H9 (cell line): ENCODE results near the gene RABGAP1. TPM values are rescaled to one million over a fixed set of nuclear protein-coding genes. Genes with fewer than 3 reads are reported as not detected.

Source experiments
- DNase-seq: peaks from one replicate; pipeline ENCODE4 v3.0.0-alpha.2; 2017
- H2AFZ ChIP-seq: one replicate; pipeline ENCODE4 v1.6.1; 2013; ENCODE audit warnings: mild to moderate bottlenecking, low read length, control low read depth, moderate library complexity
- H2AK5ac ChIP-seq: 2 replicates; pipeline ENCODE4 v1.6.1; 2013; ENCODE audit warnings: low read length, control low read depth, mixed read lengths; ENCODE audit not compliant: insufficient read length
- H2BK120ac ChIP-seq: one replicate; pipeline ENCODE4 v1.6.1; 2013; ENCODE audit warnings: low read depth, mild to moderate bottlenecking, low read length, control low read depth, inconsistent platforms; ENCODE audit not compliant: poor library complexity, severe bottlenecking
- H2BK12ac ChIP-seq: 2 replicates; pipeline ENCODE4 v1.6.1; 2013; ENCODE audit warnings: low read length, control low read depth, mixed read lengths, low read depth; ENCODE audit not compliant: insufficient read length
- H2BK15ac ChIP-seq: 2 replicates; pipeline ENCODE4 v1.6.1; 2013; ENCODE audit warnings: low read depth, low read length, control low read depth
- H2BK20ac ChIP-seq: one replicate; pipeline ENCODE4 v1.6.1; 2013; ENCODE audit warnings: low read depth, mild to moderate bottlenecking, low read length, control low read depth, inconsistent platforms; ENCODE audit not compliant: poor library complexity, severe bottlenecking
- H2BK5ac ChIP-seq: 2 replicates; pipeline ENCODE4 v1.6.1; 2013; ENCODE audit warnings: low read length, control low read depth, mixed read lengths; ENCODE audit not compliant: insufficient read length
- H3K14ac ChIP-seq: 2 replicates; pipeline ENCODE4 v1.6.1; 2013; ENCODE audit warnings: low read length, control low read depth; ENCODE audit not compliant: insufficient read depth
- H3K18ac ChIP-seq: 2 replicates; pipeline ENCODE4 v1.6.1; 2013; ENCODE audit warnings: low read depth, mild to moderate bottlenecking, mixed read lengths, low read length, control low read depth; ENCODE audit not compliant: insufficient read length
- H3K23ac ChIP-seq: 2 replicates; pipeline ENCODE4 v1.6.1; 2013; ENCODE audit warnings: low read length, control low read depth, mixed read lengths, low read depth; ENCODE audit not compliant: insufficient read length
- H3K23me2 ChIP-seq: 2 replicates; pipeline ENCODE4 v1.6.1; 2013; ENCODE audit warnings: low read depth, mild to moderate bottlenecking, mixed read lengths, low read length, control low read depth; ENCODE audit not compliant: insufficient read length, poor library complexity, severe bottlenecking
- H3K27ac ChIP-seq: 2 replicates; pipeline ENCODE4 v1.5.1; 2013; ENCODE audit warnings: low read length, control low read depth, mixed read lengths, low read depth; ENCODE audit not compliant: insufficient read length
- H3K27me3 ChIP-seq: 2 replicates; pipeline ENCODE4 v1.6.1; 2013; ENCODE audit warnings: low read length, control low read depth, inconsistent platforms; ENCODE audit not compliant: insufficient read depth
- H3K4ac ChIP-seq: 2 replicates; pipeline ENCODE4 v1.6.1; 2013; ENCODE audit warnings: low read depth, mild to moderate bottlenecking, control low read depth, inconsistent platforms, low read length, moderate library complexity
- H3K4me1 ChIP-seq: 2 replicates; pipeline ENCODE4 v1.6.1; 2013; ENCODE audit warnings: low read length, control low read depth, inconsistent platforms; ENCODE audit not compliant: insufficient read depth
- H3K4me2 ChIP-seq: 2 replicates; pipeline ENCODE4 v1.6.1; 2013; ENCODE audit warnings: low read length, control low read depth, mixed read lengths; ENCODE audit not compliant: insufficient read length, insufficient read depth
- H3K56ac ChIP-seq: 2 replicates; pipeline ENCODE4 v1.6.1; 2013; ENCODE audit warnings: low read depth, mild to moderate bottlenecking, mixed read lengths, low read length, control low read depth; ENCODE audit not compliant: insufficient read length
- H3K79me1 ChIP-seq: 2 replicates; pipeline ENCODE4 v1.6.1; 2013; ENCODE audit warnings: low read depth, mild to moderate bottlenecking, moderate library complexity, low read length, control low read depth, inconsistent platforms; ENCODE audit not compliant: insufficient read depth, poor library complexity, severe bottlenecking
- H3K79me2 ChIP-seq: 2 replicates; pipeline ENCODE4 v1.6.1; 2013; ENCODE audit warnings: low read length, control low read depth, inconsistent platforms; ENCODE audit not compliant: insufficient read depth
- H3K9ac ChIP-seq: 2 replicates; pipeline ENCODE4 v1.6.1; 2013; ENCODE audit warnings: low read length, control low read depth, mixed read lengths; ENCODE audit not compliant: insufficient read length; ENCODE audit errors: extremely low read depth
- H3K9me3 ChIP-seq: one replicate; pipeline ENCODE4 v1.6.1; 2013; ENCODE audit warnings: low read depth, low read length, inconsistent platforms; ENCODE audit not compliant: control insufficient read depth
- H3T11ph ChIP-seq: one replicate; pipeline ENCODE4 v1.6.1; 2013; ENCODE audit warnings: mild to moderate bottlenecking, low read length, control low read depth, inconsistent platforms
- H4K20me1 ChIP-seq: one replicate; pipeline ENCODE4 v1.6.1; 2013; ENCODE audit not compliant: control insufficient read depth, insufficient read length, insufficient read depth
- H4K5ac ChIP-seq: 2 replicates; pipeline ENCODE4 v1.6.1; 2013; ENCODE audit warnings: low read depth, mild to moderate bottlenecking, mixed read lengths, low read length, control low read depth; ENCODE audit not compliant: insufficient read length
- H4K8ac ChIP-seq: replicated peaks from 2 replicates; pipeline ENCODE4 v1.6.1; 2013; ENCODE audit warnings: low read length, control low read depth, mixed read lengths, low read depth; ENCODE audit not compliant: insufficient read length
- H4K91ac ChIP-seq: 2 replicates; pipeline ENCODE4 v1.6.1; 2013; ENCODE audit warnings: low read depth, mild to moderate bottlenecking, moderate library complexity, mixed read lengths, low read length, control low read depth; ENCODE audit not compliant: insufficient read length
- H3K27ac Mint-ChIP-seq, 3 experiments: 2 replicates in 2 of 3; 3 replicates in 1 of 3; pipeline ENCODE4 v1.8.0; 2020 to 2021; ENCODE audit warnings: mixed read lengths in 3 of 3, mild to moderate bottlenecking in 1 of 3, moderate library complexity in 1 of 3
- H3K27me3 Mint-ChIP-seq: 2 replicates; pipeline ENCODE4 v1.8.0; 2021; ENCODE audit warnings: low read depth, mild to moderate bottlenecking, moderate library complexity, mixed read lengths
- H3K36me3 Mint-ChIP-seq, 3 experiments: 2 replicates in 2 of 3; 3 replicates in 1 of 3; pipeline ENCODE4 v1.8.0; 2020 to 2021; ENCODE audit warnings: low read depth in 3 of 3, mixed read lengths in 3 of 3; ENCODE audit not compliant: insufficient read depth in 1 of 3
- H3K4me1 Mint-ChIP-seq, 2 experiments: 2 replicates each; pipeline ENCODE4 v1.8.0; 2020; ENCODE audit warnings: mixed read lengths in 2 of 2
- H3K4me3 Mint-ChIP-seq, 2 experiments: 2 replicates in 1 of 2; 3 replicates in 1 of 2; pipeline ENCODE4 v1.8.0; 2020 to 2021; ENCODE audit warnings: mild to moderate bottlenecking in 2 of 2, mixed read lengths in 2 of 2, moderate library complexity in 1 of 2
- H3K9me3 Mint-ChIP-seq, 2 experiments: 2 replicates in 1 of 2; 3 replicates in 1 of 2; pipeline ENCODE4 v1.8.0; 2020; ENCODE audit warnings: mild to moderate bottlenecking in 2 of 2, mixed read lengths in 2 of 2, moderate library complexity in 1 of 2
- WGBS: extraction: QIAGEN DNeasy Blood & Tissue Kit; methylation state at CpG from one replicate; pipeline ENCODE4 v1.1.7; 2013; ENCODE audit warnings: missing lambda C conversion rate, low lambda C conversion rate, mixed read lengths; ENCODE audit not compliant: insufficient read length; ENCODE audit errors: extremely low coverage; 5-methylcytosine and 5-hydroxymethylcytosine counted together
- total RNA-seq: library from RNA; stranded (reverse); gene quantifications from 2 replicates; pipeline ENCODE4 v1.2.1, GENCODE V29; 2021
- TF ChIP-seq, protein P1 (sequence below): fragments of 200-600 bp; sonication (generic); conservative IDR thresholded peaks from 3 replicates; pipeline ENCODE4 v1.8.0; 2021; ENCODE audit warnings: antibody characterized with exemption, mild to moderate bottlenecking

Gene RABGAP1
- total RNA-seq, 1 experiment from 2014 or later: 31.6 TPM

DNA sequence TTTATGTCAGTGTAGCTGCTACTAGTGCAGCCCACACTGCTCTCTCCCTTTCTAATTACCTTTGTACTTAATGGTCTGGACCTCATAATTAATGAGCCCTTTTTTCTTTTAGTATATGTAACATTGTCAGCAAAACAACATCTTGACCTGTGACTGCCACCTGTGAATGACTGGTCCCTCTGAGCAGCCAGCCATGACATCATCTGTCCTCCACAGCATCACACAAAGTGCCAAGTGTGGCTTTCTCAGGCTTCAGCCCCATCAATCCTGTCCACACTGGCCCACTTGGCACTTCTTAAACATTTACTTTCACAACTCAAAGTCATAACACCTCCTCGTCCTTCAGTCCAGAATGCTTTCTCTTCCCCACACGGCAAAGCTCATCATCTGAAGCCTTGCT lies 197.3 kb downstream of the RABGAP1 start:
- Histone ChIP-seq H4K5ac (no peak overlapping the region), H3K27ac (no peak overlapping the region), H3K4me1 (no peaks in the 10 kb centered on the region), H3K9me3 (no peaks in the 10 kb centered on the region), H2BK15ac (no peak overlapping the region), H4K20me1 (no peaks in the 10 kb centered on the region), H3K79me2 (no peaks in the 10 kb centered on the region), H3K23ac (no peak overlapping the region), H2BK120ac (no peak overlapping the region), H3K9ac (no peak overlapping the region), H2BK12ac (no peak overlapping the region), H3K27me3 (no peaks in the 10 kb centered on the region), H4K8ac (no peak overlapping the region), H2BK5ac (no peak overlapping the region), H3K4me2 (no peak overlapping the region), H3K4ac (no peak overlapping the region), H2BK20ac (no peak overlapping the region), H4K91ac (no peak overlapping the region), H2AK5ac (no peak overlapping the region), H3K14ac (no peak overlapping the region), H3K23me2 (no peaks in the 10 kb centered on the region), H3T11ph (no peak overlapping the region), H3K56ac (no peak overlapping the region), H3K79me1 (no peaks in the 10 kb centered on the region), H3K18ac (no peak overlapping the region), H2AFZ (no peak overlapping the region)
- no peaks in the 10 kb centered on the region for H3K9me3 Mint-ChIP-seq
- H3K27ac Mint-ChIP-seq: no peak overlapping the region
- peaks cover 2% of the 10 kb centered on the region in 2 experiments; a peak in 2 of 4 replicates for H3K4me1 Mint-ChIP-seq
- no peak for DNase-seq
- no peak overlapping the region for H3K4me3 Mint-ChIP-seq
- TF ChIP-seq, protein P1, sequence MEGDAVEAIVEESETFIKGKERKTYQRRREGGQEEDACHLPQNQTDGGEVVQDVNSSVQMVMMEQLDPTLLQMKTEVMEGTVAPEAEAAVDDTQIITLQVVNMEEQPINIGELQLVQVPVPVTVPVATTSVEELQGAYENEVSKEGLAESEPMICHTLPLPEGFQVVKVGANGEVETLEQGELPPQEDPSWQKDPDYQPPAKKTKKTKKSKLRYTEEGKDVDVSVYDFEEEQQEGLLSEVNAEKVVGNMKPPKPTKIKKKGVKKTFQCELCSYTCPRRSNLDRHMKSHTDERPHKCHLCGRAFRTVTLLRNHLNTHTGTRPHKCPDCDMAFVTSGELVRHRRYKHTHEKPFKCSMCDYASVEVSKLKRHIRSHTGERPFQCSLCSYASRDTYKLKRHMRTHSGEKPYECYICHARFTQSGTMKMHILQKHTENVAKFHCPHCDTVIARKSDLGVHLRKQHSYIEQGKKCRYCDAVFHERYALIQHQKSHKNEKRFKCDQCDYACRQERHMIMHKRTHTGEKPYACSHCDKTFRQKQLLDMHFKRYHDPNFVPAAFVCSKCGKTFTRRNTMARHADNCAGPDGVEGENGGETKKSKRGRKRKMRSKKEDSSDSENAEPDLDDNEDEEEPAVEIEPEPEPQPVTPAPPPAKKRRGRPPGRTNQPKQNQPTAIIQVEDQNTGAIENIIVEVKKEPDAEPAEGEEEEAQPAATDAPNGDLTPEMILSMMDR: no peak
- H3K27me3 Mint-ChIP-seq: no peaks in the 10 kb centered on the region
- H3K36me3 Mint-ChIP-seq: peaks cover 10 to 26% (median 12%) of the 10 kb centered on the region in 3 experiments; a peak in 6 of 7 replicates
- no CpG with 5 or more reads among the region's 2 CpGs for WGBS
